ENCODE data around the gene ZDHHC16.

- TF ChIP-seq EZH2 (optimal IDR thresholded peaks at IDR 0.05; ENCODE audit: low read depth, low read length) (no peak), CTCF (IDR thresholded peaks at IDR 0.05; ENCODE audit: low read length) (no peak)
These were observed 13.1 kb downstream of the ZDHHC16 start for GRCh38 chr10:97459111-97459510.

All from MM.1S (cell line).